ENCODE data around the gene AGTRAP.

The AGTRAP gene

DNA sequence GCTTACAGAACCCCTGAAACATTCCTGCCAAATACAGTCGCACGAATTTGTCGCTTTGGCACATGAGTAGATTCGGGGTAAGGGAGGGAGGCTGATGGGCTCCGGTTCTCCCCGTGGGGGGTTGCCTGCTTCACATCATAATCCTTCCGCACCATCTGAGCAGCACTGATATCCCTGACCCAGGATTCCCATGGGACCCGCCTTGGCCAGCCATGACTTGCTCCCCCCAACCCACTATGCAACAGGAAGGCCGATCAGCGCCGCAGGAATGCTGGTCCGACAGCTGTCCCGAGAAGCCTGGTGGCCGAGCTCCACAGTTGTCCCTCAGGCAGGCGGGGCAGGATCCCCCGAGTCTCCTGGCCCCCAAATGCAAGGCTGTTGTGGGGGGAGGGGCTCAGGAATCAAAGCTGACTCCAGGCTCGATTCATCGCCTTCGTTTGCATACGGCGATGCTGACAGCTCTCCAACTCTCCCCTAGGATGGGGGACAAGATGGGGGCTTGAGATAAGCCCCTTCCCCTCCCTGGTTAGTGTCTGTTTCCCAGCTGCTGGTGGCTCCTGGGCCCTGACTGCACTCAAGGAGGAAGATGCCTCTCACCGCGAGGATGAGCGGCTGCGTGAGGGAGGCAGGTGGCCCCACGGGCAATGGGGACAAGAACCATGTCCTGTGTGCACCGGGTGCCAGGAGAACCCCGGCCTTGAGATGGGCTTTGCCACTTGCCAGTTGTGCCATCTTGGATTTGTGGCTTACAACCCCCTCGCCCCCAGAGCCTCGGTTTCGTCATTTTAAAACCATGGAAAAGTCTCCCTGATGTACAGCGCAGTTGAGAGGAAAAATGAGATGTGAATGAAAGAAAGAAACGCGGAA is 35.1 kb upstream of the AGTRAP start:
- TF ChIP-seq JUND (IDR thresholded peaks at IDR 0.05; ENCODE audit: low read depth), result no peak
- in situ Hi-C loops (cut with HindIII; ENCODE audit: low pct_unique_long_range_greater_than_20kb, low sequenced_read_pairs), result no loop called here
- no peak for DNase-seq (ENCODE audit: low read depth in 1 of 2, low spot score in 1 of 2)

GRCh38 chr1:11701551-11701961 is 34.4 kb upstream of the AGTRAP start:
- in situ Hi-C loops (cut with HindIII; ENCODE audit: low pct_unique_long_range_greater_than_20kb, low sequenced_read_pairs), result no loop called here
- no peak for DNase-seq (ENCODE audit: low read depth in 1 of 2, low spot score in 1 of 2)
- TF ChIP-seq JUND (IDR thresholded peaks at IDR 0.05; ENCODE audit: low read depth), result no peak

- in situ Hi-C loops (cut with HindIII; ENCODE audit: low pct_unique_long_range_greater_than_20kb, low sequenced_read_pairs), result no loop called here
- no peak for TF ChIP-seq JUND (IDR thresholded peaks at IDR 0.05; ENCODE audit: low read depth)
- no peak for DNase-seq (ENCODE audit: low read depth in 1 of 2, low spot score in 1 of 2)
These were observed 33.7 kb upstream of the AGTRAP start for GRCh38 chr1:11701981-11702803.

DNA sequence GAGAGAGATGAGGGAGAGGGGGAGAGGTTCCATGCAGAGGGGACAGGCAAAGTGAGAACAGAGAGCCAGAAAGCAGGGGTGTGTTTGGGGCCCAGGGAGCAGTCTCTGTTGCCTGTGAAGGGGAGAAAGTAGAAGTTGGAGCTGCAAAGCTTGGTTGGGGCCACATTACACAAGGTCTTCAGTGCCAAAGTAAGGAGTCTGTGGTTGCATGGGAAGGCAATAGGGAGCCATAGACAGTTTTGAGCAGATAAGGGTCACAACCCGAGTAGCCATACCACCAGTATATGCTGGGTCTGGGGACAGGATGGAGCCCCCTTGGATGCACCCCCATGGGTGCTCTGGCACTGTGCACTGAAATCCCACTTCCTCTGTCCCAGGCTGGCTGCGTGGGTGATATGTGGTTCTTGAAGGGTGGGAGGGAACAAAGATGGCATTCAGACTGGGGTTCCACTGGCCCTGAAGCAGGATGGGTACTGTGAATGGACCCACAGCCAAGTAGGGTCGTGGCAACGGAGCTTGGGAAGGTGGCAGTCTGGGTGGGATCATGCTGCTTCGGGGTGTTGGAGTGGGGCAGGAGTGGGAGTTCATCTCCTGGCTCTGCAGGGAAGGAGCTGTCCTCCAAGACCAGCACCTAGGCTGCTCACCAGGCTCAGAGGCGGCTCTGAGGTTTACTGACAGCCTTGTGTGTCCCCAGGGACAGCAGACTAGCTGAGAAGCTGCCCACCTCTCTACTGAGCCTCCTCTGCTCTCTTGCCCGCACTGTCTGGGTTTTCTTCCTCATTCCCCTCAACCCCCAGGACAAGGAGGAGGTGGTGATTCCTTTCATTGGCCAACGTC is 32.4 kb upstream of the AGTRAP start:
- in situ Hi-C loops (cut with HindIII; ENCODE audit: low pct_unique_long_range_greater_than_20kb, low sequenced_read_pairs), result no loop called here
- TF ChIP-seq JUND (IDR thresholded peaks at IDR 0.05; ENCODE audit: low read depth), result no peak
- no peak for DNase-seq (ENCODE audit: low read depth in 1 of 2, low spot score in 1 of 2)

DNA sequence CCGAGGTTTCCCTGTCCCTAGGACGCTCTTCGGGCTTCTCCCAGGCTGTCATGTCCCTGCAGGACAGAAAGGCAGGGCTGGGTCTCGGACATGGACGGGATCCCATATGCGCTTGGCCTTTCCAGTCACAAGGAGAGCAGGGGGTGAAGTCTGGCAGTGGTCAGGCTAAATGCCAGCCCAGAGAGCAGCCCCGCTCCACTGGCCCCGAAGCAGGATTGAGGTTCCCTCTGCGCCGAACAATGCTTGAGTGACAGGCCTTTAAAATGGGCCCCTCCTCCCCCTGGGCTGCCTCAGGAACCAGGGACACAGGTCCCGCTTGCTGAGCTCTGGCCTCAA is 31.8 kb upstream of the AGTRAP start:
- no peak for DNase-seq (ENCODE audit: low read depth in 1 of 2, low spot score in 1 of 2)
- TF ChIP-seq JUND (IDR thresholded peaks at IDR 0.05; ENCODE audit: low read depth), result no peak
- in situ Hi-C loops (cut with HindIII; ENCODE audit: low pct_unique_long_range_greater_than_20kb, low sequenced_read_pairs), result no loop called here

DNA sequence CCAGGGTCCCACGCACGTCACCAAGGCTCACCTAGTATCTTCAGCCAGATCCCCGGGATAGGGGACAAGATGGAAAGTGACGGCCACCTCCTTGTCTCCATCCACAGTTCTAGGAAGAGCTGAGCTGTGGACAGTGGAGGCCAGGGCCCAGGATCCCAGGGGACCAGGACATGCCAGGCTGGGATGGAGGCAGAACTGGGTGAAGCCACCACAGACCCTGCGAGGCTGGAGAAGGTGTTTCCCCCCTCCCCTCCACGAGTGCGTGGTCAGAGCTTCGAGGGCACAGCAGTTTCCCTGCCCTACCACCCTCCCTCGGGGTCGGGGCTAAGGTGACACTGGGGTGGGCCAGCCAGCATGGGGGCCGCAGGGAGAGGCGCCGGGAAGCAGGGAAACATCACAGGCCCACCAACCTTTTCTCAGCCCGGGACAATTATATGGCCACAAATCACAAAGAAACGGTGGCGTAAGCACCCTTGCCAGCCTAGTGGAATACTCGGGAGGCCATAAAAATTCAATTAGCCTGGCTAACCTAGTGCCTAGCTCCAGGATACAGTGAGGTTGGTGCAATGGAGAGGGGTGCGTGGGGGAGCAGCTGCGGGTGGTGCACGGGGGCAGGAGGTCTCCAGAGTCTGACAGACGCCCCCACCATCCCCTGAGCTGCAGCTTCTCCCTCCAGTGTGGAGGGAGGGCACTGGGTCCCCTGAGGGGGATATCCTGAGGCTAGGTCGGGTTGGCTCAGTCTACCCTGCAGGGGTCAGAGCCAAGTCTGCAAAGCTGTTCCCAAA is 31.1 kb upstream of the AGTRAP start:
- no peak for TF ChIP-seq JUND (IDR thresholded peaks at IDR 0.05; ENCODE audit: low read depth)
- in situ Hi-C loops (cut with HindIII; ENCODE audit: low pct_unique_long_range_greater_than_20kb, low sequenced_read_pairs), result no loop called here

GRCh38 chr1:11705596-11705995 is 30.3 kb upstream of the AGTRAP start:
- DNase-seq (ENCODE audit: low read depth in 1 of 2, low spot score in 1 of 2), result no peak
- in situ Hi-C loops (cut with HindIII; ENCODE audit: low pct_unique_long_range_greater_than_20kb, low sequenced_read_pairs), result no loop called here
- TF ChIP-seq JUND (IDR thresholded peaks at IDR 0.05; ENCODE audit: low read depth), result no peak

More for the DNA sequence above, 31.1 kb upstream of the AGTRAP start:
- no peak for DNase-seq (ENCODE audit: low read depth in 1 of 2, low spot score in 1 of 2)

DNA sequence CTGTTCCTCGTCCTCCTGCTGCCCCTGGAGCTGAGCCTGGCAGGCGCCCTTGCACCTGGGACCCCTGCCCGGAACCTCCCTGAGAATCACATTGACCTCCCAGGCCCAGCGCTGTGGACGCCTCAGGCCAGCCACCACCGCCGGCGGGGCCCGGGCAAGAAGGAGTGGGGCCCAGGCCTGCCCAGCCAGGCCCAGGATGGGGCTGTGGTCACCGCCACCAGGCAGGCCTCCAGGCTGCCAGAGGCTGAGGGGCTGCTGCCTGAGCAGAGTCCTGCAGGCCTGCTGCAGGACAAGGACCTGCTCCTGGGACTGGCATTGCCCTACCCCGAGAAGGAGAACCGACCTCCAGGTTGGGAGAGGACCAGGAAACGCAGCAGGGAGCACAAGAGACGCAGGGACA is 29.6 kb upstream of the AGTRAP start:
- in situ Hi-C loops (cut with HindIII; ENCODE audit: low pct_unique_long_range_greater_than_20kb, low sequenced_read_pairs), result no loop called here
- DNase-seq (ENCODE audit: low read depth in 1 of 2, low spot score in 1 of 2), result no peak
- no peak for TF ChIP-seq JUND (IDR thresholded peaks at IDR 0.05; ENCODE audit: low read depth)

- in situ Hi-C loops (cut with HindIII; ENCODE audit: low pct_unique_long_range_greater_than_20kb, low sequenced_read_pairs), result no loop called here
- no peak for TF ChIP-seq JUND (IDR thresholded peaks at IDR 0.05; ENCODE audit: low read depth)
- peak; percentile 76 to 80 for DNase-seq (ENCODE audit: low read depth in 1 of 2, low spot score in 1 of 2)
These were observed 28.2 kb upstream of the AGTRAP start for GRCh38 chr1:11707621-11708276.

DNA sequence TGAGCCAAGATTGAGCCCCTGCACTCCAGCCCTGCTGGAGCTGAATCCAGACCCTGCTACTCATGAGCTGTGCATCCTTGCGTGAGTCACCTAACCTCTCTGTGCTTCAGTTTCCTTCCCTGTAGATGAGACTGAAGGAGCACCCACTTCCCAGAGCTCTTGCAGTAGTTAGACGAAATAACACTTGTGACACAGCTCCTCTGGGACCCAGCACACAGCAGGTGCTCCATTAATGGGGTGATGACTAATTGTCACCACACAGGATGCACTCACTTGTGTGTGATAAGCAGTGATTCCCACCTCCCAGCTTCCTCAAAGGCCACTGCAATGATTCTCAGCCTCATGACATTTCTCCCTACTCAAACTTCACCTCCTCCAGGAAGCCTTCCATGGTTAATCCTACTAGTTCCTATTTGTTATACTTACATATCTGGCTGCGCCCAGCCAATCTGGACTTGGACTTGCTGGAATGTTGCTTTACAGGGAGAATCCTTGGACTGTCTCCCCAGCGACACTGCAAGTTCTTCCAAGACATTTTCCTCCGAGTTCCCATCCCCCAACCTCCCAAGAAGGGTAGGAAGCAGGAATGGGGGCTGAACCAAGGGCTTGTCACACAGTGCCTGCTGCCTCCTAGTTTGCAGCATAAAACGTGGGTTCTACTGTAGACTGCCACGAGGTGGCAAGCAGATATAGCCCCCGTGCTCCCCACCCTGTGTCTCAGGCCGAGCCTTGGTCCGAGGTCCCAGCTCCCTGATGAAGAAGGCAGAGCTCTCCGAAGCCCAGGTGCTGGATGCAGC is 27.2 kb upstream of the AGTRAP start:
- TF ChIP-seq JUND (IDR thresholded peaks at IDR 0.05; ENCODE audit: low read depth), result no peak
- in situ Hi-C loops (cut with HindIII; ENCODE audit: low pct_unique_long_range_greater_than_20kb, low sequenced_read_pairs), result no loop called here
- no peak for DNase-seq (ENCODE audit: low read depth in 1 of 2, low spot score in 1 of 2)

GRCh38 chr1:11711490-11711889 is 24.4 kb upstream of the AGTRAP start:
- no peak for TF ChIP-seq JUND (IDR thresholded peaks at IDR 0.05; ENCODE audit: low read depth)
- no peak for DNase-seq (ENCODE audit: low read depth in 1 of 2, low spot score in 1 of 2)
- in situ Hi-C loops (cut with HindIII; ENCODE audit: low pct_unique_long_range_greater_than_20kb, low sequenced_read_pairs), result no loop called here

Measured in T47D (cell line).